Measurements from ENCODE around the gene MAPK9.

Gene MAPK9

DNA sequence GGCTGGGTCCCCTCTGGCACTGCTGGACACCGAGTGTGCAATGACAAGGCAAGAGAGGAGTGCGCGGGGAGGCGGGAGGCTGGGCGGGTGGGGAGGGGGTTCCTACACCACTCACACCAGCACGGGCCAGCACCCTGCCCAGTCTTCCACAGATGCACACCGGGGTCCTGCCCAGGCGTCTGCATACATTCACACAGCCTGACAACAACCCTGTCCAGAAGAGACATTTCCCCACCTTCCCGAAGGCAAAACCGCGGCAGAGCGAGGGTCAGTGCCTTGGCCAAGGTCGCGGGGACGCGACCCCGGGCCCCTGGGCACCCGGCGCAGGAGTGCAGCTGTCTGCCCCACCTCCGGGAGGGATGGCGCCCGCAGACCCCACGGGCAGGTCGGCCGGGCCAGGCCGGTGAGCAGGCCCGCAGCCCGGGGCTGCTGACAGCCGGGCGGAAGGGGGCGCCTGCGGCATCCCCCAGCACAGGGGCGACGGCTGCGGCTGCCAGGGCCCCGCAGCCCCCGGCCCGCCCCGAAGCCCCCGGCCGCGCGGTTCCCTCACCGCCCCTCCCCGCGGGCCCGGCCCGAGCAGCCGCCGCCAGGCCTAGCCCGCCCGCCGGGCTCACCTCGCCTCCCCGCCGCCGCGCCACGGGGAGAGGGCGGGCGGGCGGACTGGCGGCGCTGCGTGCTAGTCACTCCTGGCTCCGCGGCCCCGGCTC lies 496 bp downstream of the MAPK9 start:
- peak; percentile 52 for DNase-seq

DNA sequence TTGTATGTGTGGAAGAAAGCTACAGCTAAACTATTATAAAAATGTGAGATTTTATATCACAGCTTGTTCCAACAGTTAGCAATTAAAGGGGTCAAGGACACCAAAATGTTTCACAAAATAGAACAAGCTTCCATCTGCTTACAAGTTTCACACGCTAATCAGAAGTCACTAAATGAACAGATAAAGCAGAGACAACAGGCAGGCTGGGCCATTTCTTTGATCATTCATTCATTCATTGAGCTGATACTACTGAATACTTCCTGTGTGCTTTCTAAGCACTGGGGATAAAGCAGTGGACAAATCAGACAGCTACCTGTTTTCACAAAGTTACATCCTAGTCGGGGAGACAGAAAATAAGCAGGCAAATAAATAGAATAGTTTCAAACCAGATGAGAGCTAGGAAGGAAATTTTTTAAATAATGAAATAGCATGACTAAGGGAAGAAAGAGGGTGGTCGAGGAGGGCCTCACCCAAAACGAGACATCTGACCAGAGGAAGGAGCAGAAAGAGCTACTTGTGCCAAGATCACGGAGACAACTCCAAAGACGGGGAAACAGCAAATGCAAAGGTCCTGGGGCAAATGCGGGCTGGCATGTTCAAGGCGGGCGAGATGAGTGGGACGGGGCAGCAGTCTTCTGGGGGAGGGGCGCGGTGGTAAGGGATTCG lies 1.2 kb downstream of the MAPK9 start:
- DNase-seq: peak; percentile 15

DNA sequence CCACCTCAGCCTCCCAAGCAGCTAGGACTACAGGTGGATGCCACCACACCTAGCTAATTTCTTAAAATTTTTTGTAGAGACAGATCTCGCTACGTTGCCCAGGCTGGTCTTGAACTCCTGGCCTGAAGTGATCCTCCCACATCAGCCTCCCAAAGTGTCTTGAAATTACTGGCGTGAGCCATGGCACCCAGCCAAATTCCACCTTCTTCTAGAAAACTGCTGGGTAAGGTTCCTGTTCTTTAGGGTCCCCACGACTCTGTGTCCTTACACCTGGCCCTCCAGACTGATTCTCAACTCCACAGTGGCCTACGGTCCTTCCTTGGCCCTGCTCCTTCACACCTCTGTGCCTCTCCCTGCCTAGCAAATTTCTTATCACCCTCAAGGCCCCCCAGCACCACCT lies 1.9 kb downstream of the MAPK9 start:
- DNase-seq: no peak

DNA sequence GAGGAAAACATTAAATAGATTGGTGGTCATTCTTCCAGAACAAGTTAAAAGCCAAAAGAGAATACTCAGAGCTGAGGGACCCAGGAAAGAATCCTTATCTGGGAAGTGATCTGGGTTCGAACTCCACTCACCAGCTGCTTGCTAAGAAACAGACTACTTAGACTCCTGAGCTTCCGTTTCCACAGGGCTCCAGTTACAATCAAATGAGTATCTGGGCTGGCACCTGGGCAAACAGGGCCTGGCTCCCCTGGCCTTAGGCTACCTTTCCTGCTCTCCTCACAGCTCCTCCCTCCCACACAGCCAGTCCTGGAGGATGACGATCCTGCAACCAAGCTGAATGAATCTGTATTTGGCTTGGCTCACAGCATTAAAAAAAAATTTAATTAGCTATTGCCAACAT lies 2.5 kb downstream of the MAPK9 start:
- DNase-seq: no peak

DNA sequence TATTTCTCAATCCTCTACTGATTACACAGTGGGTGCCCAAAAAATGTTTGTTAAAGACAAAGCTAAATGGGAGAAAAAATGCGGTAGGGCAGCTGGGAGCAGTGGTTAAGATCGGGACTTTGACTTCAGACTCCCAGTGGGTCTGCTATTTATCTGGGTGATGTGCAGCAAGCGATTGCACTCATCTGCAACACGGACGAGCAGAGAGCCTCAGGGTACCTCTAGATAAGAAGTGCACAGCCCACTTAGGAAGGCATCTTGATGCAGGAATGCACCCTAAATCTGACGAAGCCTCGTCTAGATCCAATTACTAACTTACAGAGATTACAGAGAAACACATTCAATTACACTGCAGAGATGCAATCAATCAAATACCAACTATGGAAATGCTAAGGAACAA lies 4.0 kb downstream of the MAPK9 start:
- DNase-seq: no peak

DNA sequence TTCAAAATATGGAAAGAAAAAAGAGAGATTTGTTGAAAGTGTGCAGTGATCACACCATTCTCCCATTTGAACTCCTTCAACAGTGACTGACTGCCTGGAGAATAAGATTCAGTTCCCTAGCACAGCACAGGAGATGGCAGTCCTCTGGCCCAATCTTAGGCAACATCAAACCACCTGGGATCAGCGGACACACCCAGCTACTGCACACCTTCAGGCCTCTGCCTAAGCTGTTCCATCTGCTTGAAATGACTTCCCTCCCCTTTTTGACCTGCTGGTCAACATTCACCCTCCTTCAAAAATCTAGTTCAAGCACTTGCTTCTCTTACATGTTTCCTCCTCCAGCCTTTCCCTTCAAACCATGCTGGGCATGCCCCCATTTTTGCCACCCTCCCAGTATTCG lies 4.5 kb downstream of the MAPK9 start:
- DNase-seq: no peak

DNA sequence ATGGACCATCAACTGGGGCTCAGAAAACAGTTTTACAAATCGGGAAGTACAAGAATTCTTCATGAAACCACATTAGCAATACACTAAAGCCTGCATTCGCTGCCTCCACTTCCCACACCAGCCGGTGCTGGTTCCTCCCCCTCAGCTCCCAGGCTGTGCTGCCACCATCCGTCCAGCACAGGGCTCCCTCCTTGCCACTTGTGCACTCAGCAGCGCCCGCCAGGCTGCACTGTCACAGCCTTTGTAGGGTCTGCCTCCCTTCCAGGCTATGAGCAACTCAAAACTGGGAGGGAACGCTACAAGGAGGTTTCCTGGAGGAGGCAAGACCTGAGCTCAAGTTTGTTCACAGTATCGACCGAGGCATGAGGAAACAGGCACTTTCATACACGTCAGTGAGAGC lies 7.7 kb downstream of the MAPK9 start:
- no peak for DNase-seq

DNA sequence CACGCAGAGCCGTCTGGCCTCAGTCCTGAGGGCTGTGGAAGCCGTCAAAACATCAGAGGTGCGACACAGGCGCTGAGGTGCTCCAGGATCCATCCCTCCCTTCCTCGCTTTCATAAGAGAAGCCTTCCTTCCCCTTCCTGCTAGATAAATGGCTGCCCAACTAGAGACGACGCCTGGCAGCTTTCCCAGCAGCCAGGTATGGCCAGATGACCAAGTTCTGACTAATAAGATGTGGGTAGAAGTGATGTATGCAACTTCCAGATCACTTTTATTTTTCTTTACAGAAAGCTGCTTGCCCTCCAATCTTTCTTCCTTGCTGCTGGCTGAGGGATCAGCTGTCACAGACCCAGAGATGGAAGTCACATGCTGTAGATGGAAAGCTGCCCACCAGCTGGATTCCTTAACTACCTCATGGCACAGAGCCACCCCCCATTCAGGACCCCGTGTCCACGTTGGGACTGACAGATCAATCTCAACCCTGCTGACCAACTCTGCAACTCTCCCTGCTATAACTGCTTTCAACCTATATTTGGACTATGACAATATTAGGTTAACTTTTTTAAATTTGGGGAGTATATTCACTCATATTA lies 8.8 kb downstream of the MAPK9 start:
- no peak for DNase-seq

DNA sequence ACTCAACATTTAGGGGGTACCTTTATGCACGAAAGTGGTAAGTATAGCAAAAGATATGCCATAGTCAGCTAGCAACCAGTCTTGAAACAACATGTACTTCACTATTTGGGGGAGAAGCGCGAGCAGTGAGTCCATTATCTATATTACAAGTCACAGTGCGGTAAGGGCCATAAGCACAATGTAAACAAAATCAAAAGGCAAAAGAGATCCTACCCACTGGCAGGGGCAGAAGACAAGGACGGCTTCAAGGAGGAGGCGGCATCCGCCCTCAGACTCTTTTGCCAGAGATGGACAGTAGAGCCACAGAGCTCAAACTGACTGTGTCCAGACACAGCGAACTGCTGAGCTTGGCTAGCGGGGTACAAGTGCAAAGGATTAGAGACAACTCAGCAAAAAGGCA lies 9.6 kb downstream of the MAPK9 start:
- DNase-seq: no peak

DNA sequence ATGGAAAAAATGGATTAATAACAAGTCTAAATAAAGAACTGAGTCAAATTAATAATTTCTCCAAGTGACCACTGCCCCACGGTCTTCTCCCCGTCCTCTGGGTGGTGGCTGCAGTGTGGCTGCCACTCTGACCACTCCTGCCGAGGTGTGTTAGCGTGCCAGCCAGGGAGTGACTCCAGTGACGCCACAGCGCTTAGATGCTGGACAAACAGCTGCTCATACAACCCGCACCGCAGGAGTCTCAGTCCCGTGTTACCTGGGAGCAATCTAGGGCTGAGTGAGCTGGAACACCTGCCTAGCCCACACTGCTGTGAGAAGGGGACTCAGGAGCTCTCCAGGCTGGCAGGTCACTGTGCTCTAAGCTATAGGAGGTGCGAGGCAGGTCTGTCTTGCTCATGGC lies 10.2 kb downstream of the MAPK9 start:
- DNase-seq: no peak

DNA sequence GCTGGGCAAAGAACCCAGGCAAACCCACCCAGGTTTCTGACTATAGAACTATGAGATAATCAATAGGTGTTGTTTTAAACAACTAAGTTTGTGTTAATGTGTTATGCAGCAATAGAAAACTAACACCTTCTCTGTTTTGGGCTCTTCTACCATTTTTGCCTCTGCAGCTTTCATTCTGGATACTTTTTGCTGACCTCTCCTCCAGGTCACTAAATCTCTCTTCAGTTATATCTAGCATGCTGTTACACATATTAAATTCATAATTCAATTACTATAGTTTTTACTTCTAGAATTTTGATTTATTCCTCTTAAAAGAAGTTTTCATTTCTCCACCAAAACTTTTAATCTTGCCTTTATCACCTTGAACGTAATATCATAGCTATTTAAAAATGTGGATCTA lies 17.2 kb downstream of the MAPK9 start:
- no peak for DNase-seq

DNA sequence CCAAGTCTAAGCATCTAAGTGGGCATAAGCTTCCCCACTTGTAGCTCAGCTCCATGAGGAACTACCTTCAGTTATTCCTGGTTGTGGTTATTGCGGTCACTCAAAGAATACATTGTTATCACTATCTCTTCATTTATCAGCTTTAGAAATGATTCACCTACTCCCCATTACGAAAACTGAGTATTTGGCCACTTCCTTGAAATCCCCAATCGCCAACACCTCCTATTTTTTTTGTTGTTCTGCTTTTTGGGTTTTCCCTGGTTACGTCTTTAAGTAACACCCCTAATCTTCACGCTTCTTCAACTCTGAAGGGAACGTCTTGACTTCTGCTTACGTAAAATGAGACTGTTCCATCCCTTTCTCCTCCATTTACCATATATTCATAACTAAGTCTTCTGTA lies 20.7 kb downstream of the MAPK9 start:
- DNase-seq: peak; percentile 10

DNA sequence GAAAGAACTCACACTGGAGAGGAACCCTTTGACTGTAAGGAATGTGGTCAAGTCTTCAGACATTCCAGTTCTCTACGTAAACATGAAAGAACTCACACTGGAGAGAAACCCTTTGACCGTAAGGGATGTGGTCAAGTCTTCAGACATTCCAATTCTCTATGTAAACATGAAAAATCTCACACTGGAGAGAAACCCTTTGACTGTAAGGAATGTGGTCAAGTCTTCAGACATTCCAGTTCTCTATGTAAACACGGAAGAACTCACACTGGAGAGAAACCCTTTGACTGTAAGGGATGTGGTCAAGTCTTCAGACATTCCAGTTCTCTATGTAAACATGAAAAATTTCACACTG lies 32.6 kb downstream of the MAPK9 start:
- DNase-seq: no peak

DNA sequence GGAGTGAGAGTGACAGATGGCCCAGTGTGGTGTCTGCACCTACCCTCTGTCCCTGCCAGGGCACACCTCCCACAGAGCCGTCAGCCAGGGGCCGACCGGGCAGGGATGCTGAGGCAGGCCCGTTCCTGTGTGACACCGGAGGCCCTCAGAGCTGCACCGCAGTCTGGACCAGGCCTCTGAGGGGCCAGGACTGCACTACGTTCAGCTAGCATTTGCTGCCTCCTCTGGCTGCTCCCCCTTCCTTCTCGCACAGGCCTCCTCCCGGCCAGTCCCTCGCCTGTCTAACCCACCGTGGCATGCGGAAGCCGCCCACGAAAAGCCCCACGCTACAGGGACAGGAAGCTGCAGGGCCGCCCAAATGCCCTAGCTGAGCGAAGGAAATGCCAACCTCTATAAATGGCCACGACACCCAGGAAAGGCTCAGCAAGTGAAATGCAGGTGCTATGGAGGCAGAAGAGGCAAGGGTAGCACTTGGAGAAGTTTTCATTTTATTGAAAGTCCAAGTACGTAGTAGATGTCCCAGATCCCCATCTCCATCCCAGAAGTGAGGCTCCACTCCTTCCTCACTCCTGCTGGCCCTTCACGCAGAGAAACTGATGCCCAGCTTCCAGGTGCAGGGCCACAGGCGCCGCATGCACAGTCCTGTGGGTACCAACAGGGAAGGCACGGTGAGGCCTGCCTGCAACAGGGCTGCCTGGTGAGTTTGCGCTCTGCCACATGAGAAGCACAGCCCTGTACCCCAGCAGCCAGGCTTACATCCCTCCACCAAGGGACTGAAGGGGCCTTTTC lies 38.7 kb downstream of the MAPK9 start:
- DNase-seq: peak; percentile 10

DNA sequence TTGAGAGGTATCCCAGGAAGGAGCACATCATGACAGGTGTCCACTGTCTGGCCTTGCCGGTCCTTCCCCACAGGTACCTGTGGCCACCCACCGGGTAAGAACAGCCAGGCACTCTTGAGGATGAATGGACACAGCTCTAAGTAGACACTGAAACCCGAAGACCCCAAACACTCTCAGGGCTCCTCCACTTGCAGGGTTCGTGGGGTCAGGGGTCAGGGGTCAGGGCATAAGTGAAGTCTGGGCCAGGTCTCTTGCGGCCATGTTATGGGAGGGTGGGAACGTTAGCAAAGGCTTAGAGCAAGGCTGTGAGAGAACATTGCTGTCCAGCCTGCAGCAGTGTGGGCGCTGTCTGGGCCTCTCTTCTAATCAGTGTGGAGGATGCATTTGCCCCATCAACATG lies 40.0 kb downstream of the MAPK9 start:
- no peak for DNase-seq

DNA sequence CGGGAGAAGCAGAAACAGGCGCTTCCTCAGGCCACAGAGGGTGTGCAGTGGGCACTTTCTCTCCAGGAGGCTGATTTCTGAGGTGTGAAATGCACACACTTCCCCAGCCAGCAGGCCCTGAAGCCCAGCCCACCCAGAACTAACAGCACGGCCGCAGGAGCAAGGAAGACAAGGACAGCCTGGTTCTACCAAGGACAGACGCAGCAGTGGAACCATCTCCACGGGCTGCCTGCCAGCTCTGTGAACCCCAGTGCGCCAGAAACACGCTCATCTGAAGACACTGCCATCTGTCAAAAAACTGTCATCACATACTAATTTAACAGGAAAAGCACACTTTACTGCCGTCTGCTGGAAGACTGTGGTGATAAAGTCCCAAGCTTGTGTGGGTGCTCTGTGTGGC lies 40.7 kb downstream of the MAPK9 start:
- DNase-seq: no peak

DNA sequence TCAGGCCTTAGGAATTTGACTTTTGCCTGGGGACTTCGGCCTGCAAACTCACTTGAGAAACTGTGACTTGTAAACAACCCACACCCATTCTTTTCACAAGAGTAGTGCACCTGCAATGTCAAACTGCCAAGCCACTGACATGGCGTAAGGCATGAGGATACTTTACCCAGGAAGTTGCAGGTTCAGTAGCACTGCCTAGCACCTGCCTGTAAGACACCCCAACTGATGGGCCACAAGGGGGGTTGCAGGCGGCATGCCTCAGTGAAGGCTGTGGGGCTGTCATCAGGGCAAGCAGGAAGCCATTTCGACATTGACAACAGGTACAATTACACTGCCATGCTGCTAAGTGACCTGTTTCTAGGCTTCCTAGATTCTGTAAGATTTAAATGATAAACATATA lies 41.6 kb downstream of the MAPK9 start:
- no peak for DNase-seq

DNA sequence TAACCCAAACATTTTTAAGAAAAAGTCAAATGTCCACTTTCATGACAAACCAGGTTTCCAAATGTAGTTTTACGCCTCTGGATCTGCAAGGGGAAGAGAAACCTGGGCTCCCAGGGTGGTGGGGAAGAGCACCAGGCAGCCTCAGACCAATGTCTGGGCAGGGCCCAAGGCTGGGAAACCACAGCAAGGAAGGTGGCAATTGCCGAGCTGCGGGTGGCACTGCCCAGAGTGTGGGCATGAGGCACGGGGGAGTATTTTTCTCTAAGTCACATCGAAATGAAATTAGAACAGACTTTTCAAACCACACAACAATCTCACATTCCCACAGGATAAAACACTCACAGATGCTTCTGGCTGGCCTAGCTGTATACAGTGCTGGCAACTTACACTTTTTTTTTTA lies 50.3 kb downstream of the MAPK9 start:
- no peak for DNase-seq

DNA sequence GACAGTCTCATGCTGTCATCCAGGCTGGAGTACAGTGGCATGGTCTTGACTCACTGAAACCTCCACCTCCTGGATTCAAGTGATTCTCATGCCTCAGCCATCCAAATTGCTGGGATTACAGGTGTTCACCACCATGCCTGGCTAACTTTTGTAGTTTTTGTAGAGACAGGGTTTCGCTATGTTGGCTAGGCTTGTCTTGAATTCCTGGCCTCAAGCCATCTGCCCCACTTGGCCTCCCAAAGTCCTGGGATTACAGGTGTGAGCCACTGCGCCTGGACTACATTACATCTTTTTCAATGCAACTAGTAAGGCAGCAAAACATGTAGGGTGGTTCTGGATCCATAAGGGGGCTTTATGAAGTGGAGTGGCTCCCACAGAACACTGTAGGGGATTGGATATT lies 53.3 kb downstream of the MAPK9 start:
- DNase-seq: no peak

DNA sequence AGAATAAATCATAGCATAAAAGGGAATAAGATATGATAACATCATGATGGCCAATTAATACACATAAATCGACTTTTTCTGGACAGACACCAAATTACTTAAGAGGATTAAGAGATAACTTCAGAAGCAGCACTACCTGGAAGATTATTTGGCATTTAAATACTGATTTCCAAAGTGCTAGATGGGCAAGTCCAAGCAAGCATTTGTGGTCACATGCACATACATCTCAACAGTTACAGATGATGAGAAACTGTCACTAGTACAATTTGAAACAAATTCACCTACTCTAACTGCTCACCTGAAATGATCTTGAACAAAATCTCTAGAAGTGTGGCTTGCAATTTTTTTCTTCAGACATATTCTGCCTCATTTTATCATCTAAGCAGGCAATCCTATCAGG lies 56.0 kb downstream of the MAPK9 start:
- no peak for DNase-seq

DNA sequence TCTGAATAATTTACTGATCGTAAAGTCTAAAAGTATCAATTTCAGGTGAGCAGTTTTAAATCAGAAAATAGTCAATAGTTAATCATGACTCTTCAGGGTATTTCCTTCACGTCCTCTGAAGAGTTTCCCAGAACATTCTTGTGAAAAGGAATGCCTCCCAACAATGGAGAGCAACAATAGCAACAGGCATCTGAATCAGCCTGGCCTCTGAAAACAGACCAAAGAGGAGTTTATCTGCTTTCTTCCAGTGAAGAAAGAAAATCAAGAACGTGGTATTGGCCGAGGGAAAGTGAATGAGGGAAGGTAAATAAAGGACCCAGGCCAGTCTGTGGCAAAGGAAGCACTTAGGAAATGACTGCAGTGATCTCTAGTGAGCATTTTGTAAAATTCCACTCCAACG lies 56.8 kb downstream of the MAPK9 start:
- DNase-seq: no peak

DNA sequence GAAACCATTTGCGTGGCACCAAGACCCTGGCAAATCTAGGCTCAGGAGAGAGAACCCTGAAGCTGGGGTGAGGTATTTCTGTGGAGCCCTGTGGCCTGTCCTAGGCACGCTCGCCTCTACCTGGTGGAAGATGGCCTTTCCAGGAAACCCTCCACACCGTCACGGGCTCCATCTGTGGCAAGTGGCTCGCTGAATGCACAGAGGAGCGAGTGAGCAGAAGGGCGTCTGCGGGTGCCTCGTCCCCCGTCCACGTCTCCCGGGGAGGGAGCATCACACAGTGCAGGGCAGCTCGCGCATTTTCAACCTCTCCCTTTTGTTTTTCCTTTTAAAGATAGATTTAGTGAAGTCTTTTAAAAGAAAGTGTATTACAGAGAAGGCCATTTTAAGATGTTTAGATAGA lies 57.6 kb downstream of the MAPK9 start:
- no peak for DNase-seq

DNA sequence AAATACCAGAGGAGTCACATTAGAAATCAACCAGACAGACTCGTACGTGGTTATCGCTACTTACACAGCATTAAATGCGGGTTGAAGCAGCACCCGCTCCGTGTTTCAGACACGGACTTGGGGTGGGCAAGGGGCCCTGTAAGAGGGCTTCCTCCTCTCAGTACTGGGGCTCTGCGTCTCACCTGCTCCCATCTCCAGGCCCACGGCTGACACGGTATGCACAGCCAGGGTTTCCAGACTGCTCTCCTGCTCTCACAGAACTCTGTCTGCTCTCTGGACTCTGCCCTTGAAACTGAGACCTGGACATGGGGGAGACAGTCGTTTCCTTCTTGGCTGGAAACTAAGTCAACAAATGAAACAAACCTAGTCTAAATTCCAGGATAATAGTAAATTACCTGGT lies 58.2 kb downstream of the MAPK9 start:
- no peak for DNase-seq

DNA sequence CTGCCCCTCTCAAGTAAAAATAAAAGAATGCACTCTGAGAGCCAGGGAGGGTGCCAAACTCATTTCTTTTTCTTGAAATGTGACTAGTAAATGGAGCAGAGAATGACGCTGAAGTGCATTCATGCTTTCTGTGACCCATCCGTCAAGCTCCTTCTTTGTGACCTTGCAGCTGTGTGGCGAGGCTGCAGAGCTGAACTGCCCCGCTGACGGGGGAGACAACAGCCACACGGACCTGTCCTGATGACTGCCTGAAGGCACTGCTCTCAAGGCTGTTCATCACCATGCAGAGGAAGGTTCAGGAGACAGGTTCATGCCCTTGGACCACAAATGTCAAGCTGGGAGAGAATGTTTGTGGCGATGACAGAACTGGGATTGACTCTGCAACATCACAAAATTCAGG lies 61.9 kb downstream of the MAPK9 start:
- no peak for DNase-seq

Data from hematopoietic multipotent progenitor cell treated with erythropoietin and hydrocortisone succinate and interleukin-3 and kit ligand, for 4 days (in vitro differentiated cells).